ENCODE results near the gene CEP83.

CEP83 gene, protein sequence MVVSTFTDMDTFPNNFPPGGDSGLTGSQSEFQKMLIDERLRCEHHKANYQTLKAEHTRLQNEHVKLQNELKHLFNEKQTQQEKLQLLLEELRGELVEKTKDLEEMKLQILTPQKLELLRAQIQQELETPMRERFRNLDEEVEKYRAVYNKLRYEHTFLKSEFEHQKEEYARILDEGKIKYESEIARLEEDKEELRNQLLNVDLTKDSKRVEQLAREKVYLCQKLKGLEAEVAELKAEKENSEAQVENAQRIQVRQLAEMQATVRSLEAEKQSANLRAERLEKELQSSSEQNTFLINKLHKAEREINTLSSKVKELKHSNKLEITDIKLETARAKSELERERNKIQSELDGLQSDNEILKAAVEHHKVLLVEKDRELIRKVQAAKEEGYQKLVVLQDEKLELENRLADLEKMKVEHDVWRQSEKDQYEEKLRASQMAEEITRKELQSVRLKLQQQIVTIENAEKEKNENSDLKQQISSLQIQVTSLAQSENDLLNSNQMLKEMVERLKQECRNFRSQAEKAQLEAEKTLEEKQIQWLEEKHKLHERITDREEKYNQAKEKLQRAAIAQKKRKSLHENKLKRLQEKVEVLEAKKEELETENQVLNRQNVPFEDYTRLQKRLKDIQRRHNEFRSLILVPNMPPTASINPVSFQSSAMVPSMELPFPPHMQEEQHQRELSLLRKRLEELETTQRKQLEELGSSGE

DNA sequence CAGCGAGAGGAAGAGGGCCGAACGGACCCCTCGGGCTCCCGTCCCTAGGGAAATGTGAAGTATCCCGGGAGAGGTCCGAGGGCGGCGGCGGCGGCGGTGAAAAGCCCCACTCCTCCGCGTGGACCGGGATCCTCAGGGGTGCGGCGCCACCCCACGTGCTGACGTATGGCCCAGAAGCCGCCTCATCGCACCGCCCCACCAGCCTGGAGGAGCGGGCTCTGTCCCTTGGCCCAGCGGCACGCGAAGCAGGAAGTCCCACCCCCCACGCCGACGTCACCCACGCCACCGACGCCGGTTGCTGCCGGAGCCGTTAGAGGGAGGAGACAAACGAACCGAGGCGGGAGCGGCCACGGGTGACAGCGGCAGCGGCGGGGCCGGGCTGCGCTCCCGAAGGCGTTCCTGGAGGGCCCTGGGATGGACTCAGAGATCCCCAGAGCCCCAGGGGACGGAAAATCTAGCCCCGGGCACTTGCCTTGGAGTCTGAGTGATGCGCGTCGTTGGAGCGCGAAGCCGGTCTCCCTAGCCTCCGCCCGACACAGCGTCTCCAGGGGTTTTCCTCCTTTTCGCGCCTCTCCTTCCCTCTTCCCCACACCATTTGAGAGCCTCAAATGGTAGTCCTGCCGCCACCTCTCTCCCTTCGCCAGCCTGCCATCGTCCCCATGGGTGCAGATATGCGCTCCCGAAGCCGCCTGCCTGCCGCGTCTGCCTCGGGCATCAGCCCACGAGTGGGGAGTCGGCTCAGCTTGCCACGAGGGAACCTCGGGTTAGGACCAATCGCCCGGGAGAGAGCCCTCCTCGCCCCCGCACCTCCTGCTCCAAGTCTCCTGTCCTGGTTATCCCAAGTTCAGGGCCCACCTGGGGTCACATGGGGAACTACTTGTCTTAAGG is at the start of gene CEP83:
Gene CEP83, minus strand, starts transcription at position 140 of the 888 bp plus-strand sequence. CDS start 47,377 bp downstream, outside the sequence.
- ATAC-seq (replicated peaks; ENCODE audit: extremely low read depth, poor library complexity, severe bottlenecking) (peak; percentile 99), DNase-seq (ENCODE audit: low spot score in 2 of 2) (peak; percentile 92)
- no peaks in the 10 kb centered on the region for H3K27me3 Mint-ChIP-seq
- peak within 1 kb of the TSS; percentile 88 for H3K4me3 Mint-ChIP-seq
- H3K36me3 Mint-ChIP-seq (ENCODE audit: insufficient read depth), result peaks cover 12% of the 10 kb centered on the region
- peaks cover 35% of the 10 kb centered on the region for H3K4me1 Mint-ChIP-seq
- H3K9me3 Mint-ChIP-seq, result no peaks in the 10 kb centered on the region
- peak within 1 kb of the TSS; percentile 93 for H3K27ac Mint-ChIP-seq (ENCODE audit: low read depth)

DNA sequence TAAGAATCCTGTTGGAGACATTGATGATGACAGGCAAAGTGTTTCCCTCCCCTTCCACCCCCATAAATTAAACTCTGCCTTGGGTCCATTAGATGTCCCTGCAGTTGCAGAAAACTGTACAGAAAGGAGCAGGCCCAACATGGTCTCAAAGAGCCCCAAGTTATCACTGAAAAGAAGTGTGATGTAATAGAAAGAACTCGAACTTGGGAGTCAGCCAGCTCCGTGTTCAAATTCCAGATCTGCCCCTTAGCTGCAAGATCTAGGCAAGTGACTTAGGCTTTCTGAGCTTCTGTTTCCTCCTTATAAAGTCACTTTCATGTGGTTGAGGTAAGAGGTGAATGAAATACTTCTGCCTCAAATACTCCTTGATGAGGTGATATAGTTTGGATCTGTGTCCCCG is 49.6 kb upstream of the CEP83 start:
- Mint-ChIP-seq H3K27ac (ENCODE audit: low read depth) (no peak overlapping the region), H3K36me3 (ENCODE audit: insufficient read depth) (no peaks in the 10 kb centered on the region), H3K9me3 (no peaks in the 10 kb centered on the region), H3K4me1 (no peaks in the 10 kb centered on the region), H3K27me3 (no peaks in the 10 kb centered on the region), H3K4me3 (no peak overlapping the region)
- ATAC-seq (replicated peaks; ENCODE audit: extremely low read depth, poor library complexity, severe bottlenecking) (no peak), DNase-seq (ENCODE audit: low spot score in 2 of 2) (no peak)

DNA sequence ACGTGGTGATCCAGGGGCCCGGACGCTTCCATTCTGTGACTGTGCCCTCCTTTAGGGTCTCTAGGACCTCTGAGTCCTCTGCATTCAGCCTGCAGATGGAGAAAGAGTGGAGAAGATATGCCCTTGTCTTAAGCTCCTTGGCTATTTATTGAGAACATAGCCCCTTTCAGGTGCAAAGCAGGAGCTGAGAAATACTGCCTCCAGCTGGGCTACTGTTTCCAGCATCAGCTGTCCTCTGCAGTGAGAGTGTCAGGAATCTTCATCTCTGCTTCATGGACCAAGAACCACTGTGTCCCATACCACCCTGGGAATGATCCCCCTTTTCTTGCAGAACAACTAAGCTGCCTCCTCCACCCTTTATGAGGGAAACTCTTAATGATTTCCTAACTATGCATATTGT is 47.8 kb upstream of the CEP83 start:
- no peak overlapping the region for H3K27ac Mint-ChIP-seq (ENCODE audit: low read depth)
- H3K27me3 Mint-ChIP-seq, result peaks cover 10% of the 10 kb centered on the region
- DNase-seq (ENCODE audit: low spot score in 2 of 2) (no peak), ATAC-seq (replicated peaks; ENCODE audit: extremely low read depth, poor library complexity, severe bottlenecking) (no peak)
- H3K36me3 Mint-ChIP-seq (ENCODE audit: insufficient read depth), result no peaks in the 10 kb centered on the region
- H3K4me1 Mint-ChIP-seq, result no peaks in the 10 kb centered on the region
- no peaks in the 10 kb centered on the region for H3K9me3 Mint-ChIP-seq
- no peak overlapping the region for H3K4me3 Mint-ChIP-seq

DNA sequence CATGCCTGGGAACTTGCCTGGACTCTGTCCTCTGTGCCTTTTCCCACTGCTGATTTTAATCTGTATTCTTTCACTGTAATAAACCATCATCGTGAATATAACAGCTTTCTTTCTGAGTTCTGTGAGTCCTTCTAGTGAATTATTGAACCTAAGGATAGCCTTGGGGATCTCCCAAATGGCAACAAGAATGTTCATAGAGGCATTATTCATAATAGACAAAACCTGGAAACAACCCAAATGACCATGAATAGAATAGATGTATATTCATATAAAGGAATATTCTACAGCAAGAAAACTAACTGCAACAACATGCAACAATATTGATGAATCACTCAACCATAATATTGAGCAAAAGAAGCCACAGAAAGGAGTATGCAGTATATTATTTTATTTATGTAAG is 44.7 kb upstream of the CEP83 start:
- Mint-ChIP-seq H3K27ac (ENCODE audit: low read depth) (no peak overlapping the region), H3K27me3 (peaks cover 25% of the 10 kb centered on the region)
- DNase-seq (ENCODE audit: low spot score in 2 of 2), result no peak

DNA sequence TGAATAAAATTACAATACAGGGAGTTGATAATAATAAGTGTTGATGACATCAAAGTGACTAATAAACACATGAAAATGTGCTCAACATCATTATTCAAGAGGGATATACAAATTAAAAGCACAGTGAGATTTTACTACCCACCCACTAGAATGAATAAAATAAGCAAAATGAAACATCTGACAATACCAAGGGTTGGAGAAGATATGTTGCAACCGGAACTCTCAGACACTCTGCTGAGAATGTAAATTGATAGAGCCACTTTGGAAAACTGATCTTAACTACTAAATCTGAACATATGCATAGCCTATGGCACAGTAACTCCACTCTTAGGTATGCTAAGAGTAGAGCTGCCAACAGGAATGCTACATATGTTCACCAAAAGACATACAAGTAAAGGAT is 44.0 kb upstream of the CEP83 start:
- H3K4me1 Mint-ChIP-seq, result no peaks in the 10 kb centered on the region
- no peaks in the 10 kb centered on the region for H3K36me3 Mint-ChIP-seq (ENCODE audit: insufficient read depth)
- H3K9me3 Mint-ChIP-seq, result no peaks in the 10 kb centered on the region
- ATAC-seq (replicated peaks; ENCODE audit: extremely low read depth, poor library complexity, severe bottlenecking) (no peak), DNase-seq (ENCODE audit: low spot score in 2 of 2) (no peak)
- peaks cover 25% of the 10 kb centered on the region for H3K27me3 Mint-ChIP-seq
- H3K27ac Mint-ChIP-seq (ENCODE audit: low read depth), result no peak overlapping the region
- no peak overlapping the region for H3K4me3 Mint-ChIP-seq

More for the DNA sequence above, 44.7 kb upstream of the CEP83 start:
- Mint-ChIP-seq H3K4me3 (no peak overlapping the region), H3K4me1 (no peaks in the 10 kb centered on the region), H3K9me3 (no peaks in the 10 kb centered on the region), H3K36me3 (ENCODE audit: insufficient read depth) (no peaks in the 10 kb centered on the region)
- ATAC-seq (replicated peaks; ENCODE audit: extremely low read depth, poor library complexity, severe bottlenecking), result no peak

DNA sequence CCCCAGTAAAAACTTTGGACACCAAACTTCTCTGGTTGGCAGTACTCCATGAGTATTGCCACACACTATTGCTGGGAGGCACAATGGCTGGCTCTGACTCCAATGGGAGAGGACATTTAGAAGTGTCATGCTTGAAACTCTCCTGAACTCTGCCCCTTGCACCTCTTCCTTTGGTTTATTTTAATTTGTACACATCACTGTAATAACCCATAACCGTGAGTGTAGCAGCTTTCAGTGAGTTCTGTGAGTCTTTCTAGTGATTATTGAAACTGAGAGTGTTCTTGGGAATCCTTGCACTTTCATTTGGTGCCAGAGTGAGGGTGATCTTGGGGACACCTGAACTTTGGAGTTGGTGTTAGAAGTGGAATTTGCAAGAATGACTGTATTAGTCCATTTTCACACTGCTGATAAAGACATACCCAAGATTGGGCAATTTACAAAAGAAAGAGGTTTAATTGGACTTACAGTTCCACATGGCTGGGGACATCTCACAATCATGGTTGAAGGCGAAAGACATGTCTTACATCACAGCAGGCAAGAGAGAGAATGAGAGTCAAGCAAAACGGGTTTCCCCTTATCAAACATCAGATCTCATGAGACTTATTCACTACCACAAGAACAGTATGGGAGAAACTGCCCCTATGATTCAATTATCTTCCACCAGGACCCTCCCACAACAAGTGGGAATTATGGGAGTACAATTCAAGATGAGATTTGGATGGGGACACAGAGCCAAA is 41.3 kb upstream of the CEP83 start:
- DNase-seq (ENCODE audit: low spot score in 2 of 2) (no peak), ATAC-seq (replicated peaks; ENCODE audit: extremely low read depth, poor library complexity, severe bottlenecking) (no peak)
- no peaks in the 10 kb centered on the region for H3K4me1 Mint-ChIP-seq
- no peaks in the 10 kb centered on the region for H3K9me3 Mint-ChIP-seq
- peaks cover 27% of the 10 kb centered on the region for H3K27me3 Mint-ChIP-seq
- no peak overlapping the region for H3K27ac Mint-ChIP-seq (ENCODE audit: low read depth)
- no peak overlapping the region for H3K4me3 Mint-ChIP-seq
- no peaks in the 10 kb centered on the region for H3K36me3 Mint-ChIP-seq (ENCODE audit: insufficient read depth)

DNA sequence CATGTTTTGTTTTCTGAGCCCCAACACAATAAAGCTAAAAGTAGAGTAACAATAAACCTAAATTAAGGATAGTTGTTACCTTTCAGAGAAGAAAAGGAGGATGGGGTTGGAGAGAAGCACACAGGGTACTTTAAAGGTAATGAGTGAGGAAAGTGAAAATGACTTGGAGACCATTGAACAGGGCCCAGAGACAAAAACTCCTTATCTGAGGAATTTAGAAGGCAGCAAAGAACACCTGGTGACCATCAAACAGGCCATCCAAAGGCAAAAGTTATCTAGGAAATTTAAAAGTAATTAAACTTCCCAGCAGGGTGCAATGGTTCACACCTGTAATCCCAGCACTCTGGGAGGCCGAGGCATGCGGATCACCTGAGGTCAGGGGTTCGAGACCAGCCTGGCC is 39.0 kb upstream of the CEP83 start:
- H3K4me3 Mint-ChIP-seq, result no peak overlapping the region
- no peaks in the 10 kb centered on the region for H3K9me3 Mint-ChIP-seq
- ATAC-seq (replicated peaks; ENCODE audit: extremely low read depth, poor library complexity, severe bottlenecking) (no peak), DNase-seq (ENCODE audit: low spot score in 2 of 2) (no peak)
- H3K27ac Mint-ChIP-seq (ENCODE audit: low read depth), result no peak overlapping the region
- peaks cover 40% of the 10 kb centered on the region for H3K27me3 Mint-ChIP-seq
- H3K36me3 Mint-ChIP-seq (ENCODE audit: insufficient read depth), result no peaks in the 10 kb centered on the region
- no peaks in the 10 kb centered on the region for H3K4me1 Mint-ChIP-seq

DNA sequence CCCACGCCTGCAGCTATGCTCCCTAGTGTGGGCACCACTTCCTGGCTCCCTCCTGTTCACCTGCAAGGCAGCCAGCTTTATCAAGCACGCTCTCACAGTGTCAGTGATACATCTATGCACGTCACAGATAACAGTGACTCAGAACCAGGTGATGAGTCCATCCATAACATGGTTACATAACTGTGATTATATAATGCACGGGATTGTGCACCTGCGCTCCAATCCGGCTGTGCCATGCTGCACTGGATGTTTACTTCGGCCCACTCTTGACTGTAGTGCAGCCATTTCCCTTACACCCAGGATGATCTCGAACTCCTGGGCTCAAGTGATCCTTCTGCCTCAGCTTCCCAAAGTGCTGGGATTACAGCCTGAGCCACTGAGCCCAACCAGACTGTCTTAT is 38.4 kb upstream of the CEP83 start:
- no peak overlapping the region for H3K27ac Mint-ChIP-seq (ENCODE audit: low read depth)
- ATAC-seq (replicated peaks; ENCODE audit: extremely low read depth, poor library complexity, severe bottlenecking) (no peak), DNase-seq (ENCODE audit: low spot score in 2 of 2) (no peak)
- no peaks in the 10 kb centered on the region for H3K4me1 Mint-ChIP-seq
- H3K4me3 Mint-ChIP-seq, result no peak overlapping the region
- H3K9me3 Mint-ChIP-seq, result no peaks in the 10 kb centered on the region
- H3K36me3 Mint-ChIP-seq (ENCODE audit: insufficient read depth), result no peaks in the 10 kb centered on the region
- H3K27me3 Mint-ChIP-seq, result peaks cover 36% of the 10 kb centered on the region

DNA sequence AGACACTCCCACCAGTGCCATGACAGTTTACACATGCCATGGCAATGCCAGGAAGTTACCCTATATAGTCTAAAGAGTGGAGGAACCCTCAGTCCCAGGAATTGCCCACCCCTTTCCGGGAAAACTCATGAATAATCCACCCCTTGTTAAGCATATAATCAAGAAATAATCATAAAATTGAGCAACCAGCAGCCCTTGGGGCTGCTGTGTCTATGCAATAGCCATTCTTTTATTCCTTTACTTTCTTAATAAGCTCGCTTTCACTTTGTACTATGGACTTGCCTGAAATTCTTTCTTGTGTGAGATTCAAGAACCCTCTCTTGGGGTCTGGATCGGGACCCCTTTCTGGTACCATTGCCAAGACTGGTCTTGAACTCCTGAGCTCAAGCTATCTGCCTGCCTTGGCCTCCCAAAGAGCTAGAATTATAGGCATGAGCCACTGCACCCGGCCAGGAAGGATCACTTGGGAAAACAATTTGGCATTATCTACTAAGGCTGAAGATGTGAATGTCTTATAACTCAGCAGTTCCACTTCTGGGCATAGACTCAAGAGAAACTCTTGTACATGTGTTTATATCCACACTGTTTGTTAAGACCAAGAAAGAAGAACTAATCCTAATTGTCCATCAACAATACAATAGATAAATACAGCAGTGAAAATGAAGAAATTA is 35.9 kb upstream of the CEP83 start:
- no peak overlapping the region for H3K27ac Mint-ChIP-seq (ENCODE audit: low read depth)
- no peaks in the 10 kb centered on the region for H3K4me1 Mint-ChIP-seq
- no peaks in the 10 kb centered on the region for H3K36me3 Mint-ChIP-seq (ENCODE audit: insufficient read depth)
- peaks cover 26% of the 10 kb centered on the region for H3K27me3 Mint-ChIP-seq
- DNase-seq (ENCODE audit: low spot score in 2 of 2) (no peak), ATAC-seq (replicated peaks; ENCODE audit: extremely low read depth, poor library complexity, severe bottlenecking) (no peak)
- H3K4me3 Mint-ChIP-seq, result no peak overlapping the region
- no peaks in the 10 kb centered on the region for H3K9me3 Mint-ChIP-seq

DNA sequence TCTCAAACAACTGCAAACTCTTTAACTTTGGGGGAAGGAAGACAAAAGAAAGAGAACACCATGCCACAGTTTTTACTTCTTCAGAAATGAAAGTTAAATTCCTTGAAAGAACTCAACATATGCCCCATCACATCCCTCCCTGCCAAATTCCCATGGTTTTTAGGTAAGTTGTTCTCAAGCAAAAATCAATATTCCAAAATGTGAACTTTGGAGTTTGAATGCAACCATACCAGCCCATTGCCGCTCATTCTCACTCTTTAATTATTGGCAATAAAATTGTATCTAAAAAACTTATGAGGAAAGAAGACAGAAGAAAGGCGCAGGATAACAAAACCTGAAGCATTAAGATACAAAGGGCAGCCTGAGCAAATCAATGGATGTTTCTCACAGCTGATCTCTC is 31.8 kb upstream of the CEP83 start:
- no peak for DNase-seq (ENCODE audit: low spot score in 2 of 2)
- peaks cover 34% of the 10 kb centered on the region for H3K27me3 Mint-ChIP-seq
- H3K4me1 Mint-ChIP-seq, result no peaks in the 10 kb centered on the region
- no peak overlapping the region for H3K27ac Mint-ChIP-seq (ENCODE audit: low read depth)
- H3K36me3 Mint-ChIP-seq (ENCODE audit: insufficient read depth), result no peaks in the 10 kb centered on the region
- no peak overlapping the region for H3K4me3 Mint-ChIP-seq
- no peak for ATAC-seq (replicated peaks; ENCODE audit: extremely low read depth, poor library complexity, severe bottlenecking)
- no peaks in the 10 kb centered on the region for H3K9me3 Mint-ChIP-seq

DNA sequence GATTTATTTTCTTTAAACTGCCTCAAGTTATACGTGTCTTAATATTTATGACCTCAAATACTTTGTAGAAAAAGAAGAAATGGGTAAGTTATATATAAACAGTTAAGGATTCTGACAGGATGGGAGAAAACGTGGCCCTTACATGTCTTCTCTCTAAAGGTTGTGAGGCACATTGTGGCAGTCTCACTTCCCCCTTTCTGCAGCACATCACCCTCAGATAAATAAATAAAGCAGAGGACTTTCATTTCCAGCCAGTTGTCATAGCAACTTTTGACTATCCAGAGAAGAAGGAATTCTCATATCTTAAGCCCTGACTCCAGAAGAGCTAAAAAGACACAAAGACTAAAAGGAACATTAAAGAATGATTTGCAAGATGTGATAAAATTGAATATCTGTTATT is 28.8 kb upstream of the CEP83 start:
- no peaks in the 10 kb centered on the region for H3K4me1 Mint-ChIP-seq
- DNase-seq (ENCODE audit: low spot score in 2 of 2), result no peak
- H3K9me3 Mint-ChIP-seq, result no peaks in the 10 kb centered on the region
- peak; percentile 19 for ATAC-seq (replicated peaks; ENCODE audit: extremely low read depth, poor library complexity, severe bottlenecking)
- peaks cover 20% of the 10 kb centered on the region for H3K27me3 Mint-ChIP-seq
- no peaks in the 10 kb centered on the region for H3K36me3 Mint-ChIP-seq (ENCODE audit: insufficient read depth)
- H3K27ac Mint-ChIP-seq (ENCODE audit: low read depth), result no peak overlapping the region
- no peak overlapping the region for H3K4me3 Mint-ChIP-seq

DNA sequence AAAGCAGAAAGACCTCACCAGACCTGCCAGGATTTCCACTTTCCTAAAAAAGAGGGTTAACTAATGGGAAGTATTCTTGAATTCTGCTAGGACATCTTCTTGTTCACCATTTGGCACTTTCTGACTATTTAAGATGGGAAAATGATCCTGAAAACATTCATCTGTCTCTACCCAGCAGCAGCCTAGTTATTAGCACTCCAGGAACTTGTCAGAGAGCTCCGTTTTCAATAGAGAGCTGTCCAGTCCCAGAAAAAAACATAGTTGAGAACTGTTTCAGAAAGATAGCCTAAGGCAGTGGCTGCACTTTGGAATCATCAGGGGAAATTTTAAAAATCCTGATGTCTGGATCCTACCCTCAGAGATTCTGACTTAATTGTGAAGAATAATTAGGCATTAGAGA is 22.1 kb upstream of the CEP83 start:
- Mint-ChIP-seq H3K4me3 (no peak overlapping the region), H3K27me3 (peaks cover 22% of the 10 kb centered on the region), H3K4me1 (no peaks in the 10 kb centered on the region), H3K9me3 (no peaks in the 10 kb centered on the region), H3K36me3 (ENCODE audit: insufficient read depth) (no peaks in the 10 kb centered on the region), H3K27ac (ENCODE audit: low read depth) (no peak overlapping the region)
- DNase-seq (ENCODE audit: low spot score in 2 of 2), result no peak
- no peak for ATAC-seq (replicated peaks; ENCODE audit: extremely low read depth, poor library complexity, severe bottlenecking)
